Esophagus mucosa (tissue), 1 donor: Measurements from ENCODE around the gene TMEM187. TPM values are rescaled to one million over a fixed set of nuclear protein-coding genes. Genes with fewer than 3 reads are reported as not detected.
"Not testable (repeated sequence)": the region's sequence is repeated elsewhere in the genome, so short reads cannot be mapped to it uniquely, and the experiment has no call there.

Experiments used
- ATAC-seq: fragments of 200-7000 bp; cut with Tn5 transposase; one replicate; pipeline ENCODE4 v1.9.1; 2020
- total RNA-seq: library from RNA; stranded (reverse); gene quantifications from one replicate; pipeline ENCODE4 v1.2.4, GENCODE V29; 2023
- donor health status: DM: yes; HTN: yes; CAD: no.

Gene TMEM187
- total RNA-seq, 1 donor from 2014 or later, result 5.1 TPM

- ATAC-seq, result no peak
These were observed 811 bp downstream of the TMEM187 start for GRCh38 chrX:153973127-153974002.

GRCh38 chrX:153974003-153974725, 1.6 kb downstream of the TMEM187 start:
- no peak for ATAC-seq

- no peak for ATAC-seq
These were observed 2.3 kb downstream of the TMEM187 start for GRCh38 chrX:153974726-153975286.

- not testable (repeated sequence) for ATAC-seq
These were observed 7.8 kb downstream of the TMEM187 start for GRCh38 chrX:153980394-153980793.

- no peak for ATAC-seq
These were observed 8.7 kb downstream of the TMEM187 start for GRCh38 chrX:153981231-153981630.

GRCh38 chrX:153981771-153982533, 9.4 kb downstream of the TMEM187 start:
- ATAC-seq, result no peak

GRCh38 chrX:153983321-153983801, 10.8 kb downstream of the TMEM187 start:
- no peak for ATAC-seq

- peak; percentile 11 for ATAC-seq
These were observed 12.0 kb downstream of the TMEM187 start for GRCh38 chrX:153984351-153985178.

GRCh38 chrX:153988493-153988892, 15.9 kb downstream of the TMEM187 start:
- ATAC-seq, result no peak

GRCh38 chrX:153989973-153990655, 17.6 kb downstream of the TMEM187 start:
- no peak for ATAC-seq

GRCh38 chrX:153991013-153991580, 18.5 kb downstream of the TMEM187 start:
- ATAC-seq, result no peak

- no peak for ATAC-seq
These were observed 19.6 kb downstream of the TMEM187 start for GRCh38 chrX:153992180-153992579.

GRCh38 chrX:153993079-153993478, 20.5 kb downstream of the TMEM187 start:
- no peak for ATAC-seq

GRCh38 chrX:153993978-153994377, 21.4 kb downstream of the TMEM187 start:
- no peak for ATAC-seq

GRCh38 chrX:153994398-153994797, 21.8 kb downstream of the TMEM187 start:
- ATAC-seq, result not testable (repeated sequence)

- ATAC-seq, result no peak
These were observed 22.9 kb downstream of the TMEM187 start for GRCh38 chrX:153995504-153995903.

- peak; percentile 66 for ATAC-seq
These were observed 26.9 kb downstream of the TMEM187 start for GRCh38 chrX:153999359-154000037.

GRCh38 chrX:154000051-154000450, 27.5 kb downstream of the TMEM187 start:
- ATAC-seq, result peak; percentile 91

- ATAC-seq, result peak; percentile 70
These were observed 29.7 kb downstream of the TMEM187 start for GRCh38 chrX:154002215-154002719.

GRCh38 chrX:154004315-154004714, 31.8 kb downstream of the TMEM187 start:
- ATAC-seq, result no peak
